GM19468 (cell line): ENCODE results near the gene SH3PXD2B.
"Not testable (repeated sequence)": the region's sequence is repeated elsewhere in the genome, so short reads cannot be mapped to it uniquely, and the experiment has no call there.

Experiments
- ATAC-seq: cut with Tn5 transposase; IDR thresholded peaks from one replicate; pipeline ENCODE4 v1.9.1; 2021; ENCODE audit warnings: mild to moderate bottlenecking, moderate library complexity, moderate number of reproducible peaks; ENCODE audit not compliant: unreplicated experiment; ENCODE audit errors: extremely low read depth

Gene SH3PXD2B

DNA sequence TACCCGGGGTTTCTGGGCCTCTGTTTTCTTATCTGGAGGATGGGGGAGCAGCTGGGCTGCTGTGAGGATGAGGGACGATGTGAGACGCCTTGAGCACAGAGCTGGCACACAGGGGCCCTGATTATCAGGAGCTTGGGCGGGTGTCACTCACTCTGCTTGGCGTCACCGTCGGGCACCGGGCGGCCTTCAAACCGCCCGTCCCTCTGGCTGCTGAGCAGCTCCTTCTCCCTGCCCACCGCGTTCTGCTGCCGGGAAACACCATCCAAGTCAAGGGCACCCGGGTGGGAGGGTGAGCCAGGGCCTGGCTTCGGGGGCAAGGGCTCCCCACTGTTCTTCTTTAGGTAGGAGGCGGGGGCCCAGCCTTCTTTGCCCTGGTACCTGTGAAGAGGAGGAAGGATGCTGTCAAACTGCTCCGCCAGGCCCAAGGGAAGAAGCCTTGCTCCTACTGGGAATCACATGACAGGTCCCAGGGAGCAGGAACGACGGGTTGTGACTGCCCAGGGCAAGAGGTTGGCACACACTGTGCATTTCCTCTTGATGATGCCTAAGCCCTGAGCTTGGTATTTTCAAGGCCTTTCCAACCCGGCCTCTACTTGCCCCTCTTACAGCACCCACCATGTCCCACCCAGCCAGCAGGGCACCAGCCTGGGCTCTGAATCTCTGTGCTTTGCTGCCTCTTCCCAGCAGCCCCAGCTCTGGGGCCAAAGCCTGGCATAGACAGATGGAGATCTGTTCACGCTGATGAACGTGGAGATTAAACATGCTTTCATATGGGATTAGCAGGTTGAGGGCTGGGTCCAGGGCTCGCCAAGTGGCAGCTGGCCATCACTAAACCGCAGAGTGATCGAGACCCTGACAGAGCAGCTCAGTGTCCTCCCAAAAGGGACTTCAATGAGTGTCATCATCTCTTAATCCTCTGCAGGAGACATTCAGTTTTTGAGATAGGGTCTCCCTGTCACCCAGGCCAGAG is 103.8 kb downstream of the SH3PXD2B start:
- no peak for ATAC-seq

DNA sequence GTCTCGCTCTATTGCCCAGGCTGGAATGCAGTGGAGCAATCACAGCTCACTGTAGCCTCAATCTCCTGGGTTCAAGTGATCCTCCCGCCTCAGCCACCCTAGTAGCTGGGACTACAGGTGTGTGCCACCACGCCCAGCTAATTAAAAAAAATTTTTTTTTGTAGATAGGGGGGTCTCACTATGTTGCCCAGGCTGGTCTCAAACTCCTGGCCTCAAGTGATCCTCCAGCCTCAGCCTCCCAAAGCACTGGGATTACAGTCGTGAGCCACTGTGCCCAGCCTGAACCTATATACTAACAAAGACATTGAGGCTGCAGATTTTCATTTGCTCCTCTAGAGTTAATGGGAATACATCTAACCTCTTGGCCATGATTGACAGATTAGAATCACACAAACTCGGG is 105.6 kb downstream of the SH3PXD2B start:
- ATAC-seq, result not testable (repeated sequence)

DNA sequence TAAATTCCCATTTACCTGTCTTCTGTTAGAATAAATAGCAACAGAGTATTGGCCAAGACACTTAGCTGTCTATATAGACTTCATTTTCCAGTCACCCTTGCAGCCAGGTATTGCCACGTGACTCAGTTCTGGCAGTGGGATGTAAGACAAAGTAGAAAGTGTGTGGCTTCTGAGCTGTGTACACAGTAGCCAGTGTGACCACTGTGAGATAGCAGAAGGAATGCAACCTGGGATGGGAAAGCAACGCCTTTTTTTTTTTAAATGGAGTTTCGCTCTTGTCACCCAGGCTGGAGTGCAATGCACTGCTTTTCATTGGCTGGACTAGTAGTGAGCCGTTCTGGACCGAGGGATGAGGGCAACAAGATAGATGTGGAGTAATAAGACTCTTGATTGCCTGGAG is 106.2 kb downstream of the SH3PXD2B start:
- ATAC-seq, result no peak

DNA sequence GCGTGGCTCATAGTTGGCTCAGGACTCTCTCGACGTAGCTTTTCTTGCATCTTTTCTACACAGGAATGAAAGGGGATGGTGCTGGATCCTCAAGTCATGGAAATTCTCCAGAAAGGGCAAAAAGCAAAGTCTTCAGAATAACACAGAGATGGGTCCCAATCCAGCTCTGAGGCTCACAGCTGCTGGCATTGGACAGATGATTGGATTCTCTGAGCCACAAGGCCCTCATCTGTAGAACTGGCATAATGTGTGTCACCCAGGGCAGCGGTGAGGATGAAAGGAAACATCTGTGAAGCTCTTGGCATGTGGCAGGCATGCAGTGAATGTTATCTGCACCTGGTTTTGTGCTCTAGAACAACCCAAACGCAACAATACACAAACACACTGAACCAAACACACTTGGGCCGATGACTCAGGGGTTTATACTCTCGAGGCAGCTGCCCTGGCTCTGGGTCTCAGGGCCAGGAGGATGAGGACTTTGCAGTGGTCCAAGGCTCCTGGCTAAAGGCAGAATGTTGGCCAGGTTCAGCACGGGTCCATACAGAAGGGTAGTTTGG is 106.8 kb downstream of the SH3PXD2B start:
- no peak for ATAC-seq

DNA sequence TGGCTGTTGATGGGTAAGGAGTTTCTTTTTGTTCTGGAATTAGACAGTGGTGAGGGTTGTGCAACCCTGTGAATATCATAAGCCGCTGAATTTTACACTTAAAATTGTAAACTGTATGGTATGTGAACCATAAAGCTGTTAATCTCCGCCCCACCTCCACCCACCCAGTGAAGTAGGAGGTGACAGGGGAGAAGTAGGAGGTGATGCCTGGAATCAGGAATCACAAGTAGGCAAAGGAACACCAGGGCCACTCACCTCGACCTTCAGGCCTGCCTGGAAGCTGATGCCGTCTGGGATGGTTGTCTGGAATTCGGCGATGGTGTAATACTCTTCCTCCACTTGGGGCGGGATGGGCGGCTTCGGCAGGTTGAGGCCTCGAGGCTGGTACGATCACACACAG is 108.4 kb downstream of the SH3PXD2B start:
- ATAC-seq, result no peak

DNA sequence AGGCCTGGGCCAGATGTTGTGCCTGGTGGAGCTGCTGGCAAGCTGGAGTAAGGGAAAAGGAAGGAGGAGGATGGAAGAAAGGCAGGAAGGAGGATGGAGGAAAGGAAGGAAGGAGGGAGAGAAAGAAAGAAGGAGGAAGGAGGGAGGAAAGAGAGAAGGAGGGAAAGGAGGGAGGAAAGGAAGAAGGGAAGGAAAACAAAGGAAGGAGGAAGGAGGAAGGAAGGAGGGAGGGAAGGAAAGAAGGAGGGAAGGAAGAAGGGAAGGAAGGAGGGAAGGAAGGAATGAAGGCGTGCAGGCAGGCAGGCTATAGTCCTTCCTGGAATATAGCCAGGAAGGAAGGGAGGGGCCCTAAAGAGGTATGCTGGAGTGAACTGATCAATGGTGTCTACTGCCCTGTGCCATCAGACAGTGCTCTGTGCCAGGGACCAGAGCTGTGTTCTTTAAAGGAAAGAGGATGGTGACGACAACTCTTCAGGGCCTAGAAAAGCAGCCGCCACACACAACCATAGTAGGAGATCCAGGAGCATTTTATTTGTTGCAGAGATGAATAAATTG is 109.4 kb downstream of the SH3PXD2B start:
- ATAC-seq, result no peak

DNA sequence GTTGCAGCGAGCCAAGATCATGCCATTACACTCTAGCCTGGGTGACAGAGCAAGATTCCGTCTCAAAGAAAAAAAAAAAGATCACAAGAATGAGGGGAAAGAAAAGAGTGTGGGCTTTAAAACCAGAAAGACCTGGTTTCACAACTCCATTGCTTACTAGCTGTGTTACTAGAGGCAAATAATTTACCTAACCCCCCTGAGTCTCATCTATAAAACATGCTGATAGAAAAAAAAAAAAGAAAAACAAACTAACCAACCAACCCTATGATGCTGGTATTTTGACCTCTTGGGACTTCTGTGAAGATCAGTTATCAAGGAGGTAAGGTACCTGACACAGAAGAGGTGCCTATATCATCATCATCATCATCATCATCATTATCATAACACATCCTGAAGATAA is 110.6 kb downstream of the SH3PXD2B start:
- no peak for ATAC-seq

DNA sequence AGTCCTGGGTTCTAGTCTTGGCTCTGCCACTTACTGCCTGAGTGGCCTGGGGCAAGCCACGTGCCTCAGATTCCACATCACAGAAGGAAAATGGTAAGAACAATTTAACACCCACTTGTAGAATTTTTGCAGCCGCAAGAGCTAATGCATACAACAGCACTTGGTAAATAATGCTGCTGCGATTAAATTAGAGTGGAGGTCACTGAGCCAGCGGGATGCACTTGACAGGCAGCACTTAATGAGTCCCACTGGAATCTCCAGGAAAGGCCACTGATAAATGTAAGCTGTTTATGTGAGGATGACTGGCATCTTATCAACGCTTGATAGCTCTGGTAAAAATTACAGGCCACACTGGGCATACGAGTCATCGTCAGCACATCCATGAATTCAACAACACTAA is 111.4 kb downstream of the SH3PXD2B start:
- ATAC-seq, result no peak

DNA sequence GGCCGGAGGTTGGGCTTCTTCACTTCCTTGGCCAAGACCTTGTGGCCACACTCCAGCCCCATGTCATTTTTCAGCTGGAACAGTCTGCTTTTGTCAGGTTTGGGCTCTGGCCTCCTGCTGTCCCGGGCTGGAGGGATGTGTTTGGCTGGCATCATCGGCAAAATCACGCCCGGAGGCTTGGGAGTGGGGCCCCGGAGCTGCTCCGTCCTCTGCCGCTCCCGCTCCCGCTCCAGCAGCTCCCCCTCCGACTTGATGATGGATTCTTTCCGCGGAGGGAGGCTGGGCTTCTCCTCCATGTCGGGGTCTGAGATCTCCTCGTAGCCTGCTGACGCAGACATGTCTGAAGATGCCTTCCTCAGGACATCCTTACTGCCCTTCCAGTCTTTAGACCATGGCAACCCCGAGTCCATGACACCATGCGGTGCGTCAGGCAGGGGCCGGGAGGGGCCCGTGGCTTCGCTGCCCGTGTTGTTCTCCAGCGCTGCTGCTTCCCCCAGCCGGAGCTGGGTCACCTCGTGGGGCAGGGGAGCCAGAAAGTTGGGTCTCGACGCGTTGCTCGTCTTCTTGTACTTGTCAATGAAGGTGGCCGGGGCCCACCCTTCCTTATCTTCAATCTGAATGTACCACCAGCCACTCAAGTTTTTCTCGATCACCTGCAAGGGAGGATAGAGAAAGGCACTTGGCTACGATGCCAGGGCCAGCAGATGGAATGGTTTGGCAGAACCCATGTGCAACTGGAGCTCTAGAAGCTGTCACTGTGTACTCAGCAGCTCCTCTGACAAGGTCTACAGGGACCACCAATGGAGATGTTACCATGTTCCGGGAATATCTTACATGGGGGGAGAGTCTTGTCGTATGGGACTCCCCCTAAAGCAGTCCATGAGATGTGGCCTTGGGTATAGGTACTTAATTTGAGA is 114.8 kb downstream of the SH3PXD2B start:
- no peak for ATAC-seq

DNA sequence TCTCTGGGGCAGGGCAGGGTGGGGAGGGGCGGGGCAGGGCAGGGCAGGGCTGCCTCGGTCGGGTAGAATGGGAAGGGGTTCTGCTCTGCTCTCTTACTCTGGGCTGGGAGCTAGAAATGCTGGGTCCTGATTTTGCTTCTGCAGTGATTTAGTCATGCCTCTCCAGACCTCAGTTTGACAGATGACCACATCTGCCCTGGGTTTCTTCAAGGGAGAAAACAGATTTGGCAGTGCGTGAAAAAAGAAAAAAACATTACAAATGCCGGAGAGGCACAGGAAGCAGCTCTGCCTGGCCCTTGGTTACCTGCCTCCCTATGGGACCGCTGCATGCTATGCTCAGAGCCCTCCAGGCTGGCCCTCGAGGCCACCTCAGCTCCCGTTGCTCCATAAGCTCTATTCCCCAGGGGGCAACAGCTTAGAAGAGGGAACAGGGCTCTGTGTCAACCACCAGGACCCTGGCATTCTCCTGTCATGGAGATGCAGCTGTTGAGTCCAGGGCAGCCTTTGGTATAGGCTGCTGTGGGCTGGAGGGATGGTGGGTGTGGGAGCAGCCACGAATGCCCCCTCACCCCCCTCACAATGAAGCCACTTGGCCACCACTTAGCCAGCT is 117.5 kb downstream of the SH3PXD2B start:
- no peak for ATAC-seq

DNA sequence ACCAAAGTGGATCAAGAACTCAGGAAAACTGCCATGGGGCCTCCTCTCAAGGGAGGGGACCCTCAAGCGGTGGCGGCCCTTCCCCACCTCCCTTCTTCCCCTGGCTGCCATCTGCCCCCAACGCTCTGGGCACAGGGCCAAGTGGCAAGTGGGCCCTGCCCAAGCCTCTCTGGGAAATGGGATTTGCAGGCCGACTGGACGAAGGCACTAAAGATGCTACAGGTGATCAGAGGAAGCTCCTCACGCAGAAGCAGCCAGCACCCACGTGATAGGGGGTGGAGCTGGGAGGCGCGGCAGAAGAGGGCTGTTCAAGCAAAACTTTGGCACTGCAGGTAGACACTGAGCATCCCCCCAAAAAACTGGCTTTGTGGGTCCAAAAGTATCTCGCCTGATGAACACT is 118.1 kb downstream of the SH3PXD2B start:
- no peak for ATAC-seq

DNA sequence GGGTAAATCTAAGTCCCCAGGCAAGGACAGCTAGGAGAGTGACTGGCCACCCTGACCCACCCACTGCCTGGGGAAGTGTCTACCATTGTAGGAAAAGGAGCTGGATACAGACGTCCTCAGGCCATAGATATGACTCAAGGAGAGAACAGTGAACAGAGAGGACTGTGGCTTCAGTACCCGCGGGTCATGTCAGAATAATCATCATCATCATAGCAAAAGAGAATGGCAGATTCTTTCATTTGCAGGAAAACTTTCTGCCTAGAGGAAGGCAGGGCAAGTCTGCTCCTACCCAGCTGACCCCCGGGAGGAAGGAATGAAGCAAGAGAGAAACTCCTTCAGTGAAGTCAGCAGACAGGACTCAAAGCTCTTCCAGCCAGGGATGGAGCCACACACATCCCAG is 118.6 kb downstream of the SH3PXD2B start:
- ATAC-seq, result no peak

DNA sequence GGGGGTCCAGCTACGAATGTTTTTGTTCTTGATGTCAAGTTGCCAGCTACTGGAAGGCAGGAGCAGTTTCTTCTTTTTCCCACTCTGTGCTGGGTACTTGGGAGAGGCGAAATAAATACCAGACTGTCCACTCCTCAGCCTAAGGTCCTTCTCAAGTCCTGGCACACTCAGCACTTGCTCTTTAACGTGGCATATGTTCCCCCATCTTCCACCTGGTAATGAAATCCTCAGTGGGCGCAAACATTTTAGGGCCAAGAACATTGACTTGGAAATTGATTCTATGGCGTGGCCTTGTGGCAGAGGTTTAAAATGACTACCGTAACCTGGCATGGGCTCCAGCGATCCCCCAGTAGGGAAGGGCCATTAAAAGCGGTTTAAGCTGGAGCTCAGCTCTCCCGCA is 119.7 kb downstream of the SH3PXD2B start:
- ATAC-seq, result no peak

DNA sequence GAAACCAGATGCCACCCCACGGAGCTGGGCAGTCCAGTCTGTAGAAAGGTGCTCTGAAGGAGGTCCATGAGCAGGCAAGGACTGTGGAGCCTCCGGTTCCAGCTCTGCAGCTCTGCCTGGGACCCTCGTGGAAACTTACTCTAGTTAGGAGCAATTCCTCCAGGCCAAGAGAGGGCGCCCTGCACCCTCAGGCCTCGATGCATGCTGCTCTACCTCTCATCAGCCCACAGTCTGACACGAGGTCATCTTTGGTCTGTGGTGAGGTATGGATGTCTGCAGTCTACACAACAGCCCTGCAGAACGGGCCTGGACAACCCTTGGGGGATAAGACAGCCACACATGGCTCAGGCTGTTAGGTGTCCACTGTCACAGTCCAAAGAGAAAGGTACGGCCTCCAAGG is 120.1 kb downstream of the SH3PXD2B start:
- no peak for ATAC-seq

DNA sequence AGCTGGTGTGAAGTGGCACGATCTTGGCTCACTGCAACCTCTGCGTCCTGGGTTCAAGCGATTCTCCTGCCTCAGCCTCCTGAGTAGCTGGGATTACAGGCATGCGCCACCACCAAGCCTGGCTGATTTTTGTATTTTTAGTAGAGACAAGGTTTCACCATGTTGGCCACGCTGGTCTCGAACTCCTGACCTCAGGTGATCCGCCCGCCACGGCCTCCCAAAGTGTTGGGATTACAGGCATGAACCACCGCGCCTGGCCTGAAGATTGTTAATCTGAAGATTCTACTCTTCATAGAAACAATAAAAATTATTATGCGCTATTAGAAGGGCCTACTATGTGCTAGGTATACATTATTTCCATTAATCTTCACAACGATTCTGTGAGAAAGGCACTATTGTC is 127.4 kb downstream of the SH3PXD2B start:
- ATAC-seq, result not testable (repeated sequence)

DNA sequence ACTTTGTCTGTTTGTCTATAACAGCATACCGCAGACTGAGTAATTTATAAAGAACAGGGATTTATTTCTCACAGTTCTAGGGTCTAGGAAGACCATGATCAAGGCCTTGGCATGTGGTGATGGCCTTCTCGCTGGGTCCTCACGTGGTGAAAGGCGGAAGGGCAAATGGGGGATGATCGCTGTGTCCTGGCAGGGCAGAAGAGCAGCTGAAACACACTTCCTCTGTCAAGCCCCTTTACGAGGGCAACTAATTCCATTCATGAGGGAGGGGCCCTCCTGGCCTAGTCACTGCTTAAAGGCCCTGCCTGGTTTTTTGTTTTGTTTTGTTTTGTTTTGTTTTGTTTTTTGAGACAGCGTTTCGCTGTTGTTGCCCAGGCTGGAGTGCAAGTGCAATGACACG is 128.9 kb downstream of the SH3PXD2B start:
- no peak for ATAC-seq

DNA sequence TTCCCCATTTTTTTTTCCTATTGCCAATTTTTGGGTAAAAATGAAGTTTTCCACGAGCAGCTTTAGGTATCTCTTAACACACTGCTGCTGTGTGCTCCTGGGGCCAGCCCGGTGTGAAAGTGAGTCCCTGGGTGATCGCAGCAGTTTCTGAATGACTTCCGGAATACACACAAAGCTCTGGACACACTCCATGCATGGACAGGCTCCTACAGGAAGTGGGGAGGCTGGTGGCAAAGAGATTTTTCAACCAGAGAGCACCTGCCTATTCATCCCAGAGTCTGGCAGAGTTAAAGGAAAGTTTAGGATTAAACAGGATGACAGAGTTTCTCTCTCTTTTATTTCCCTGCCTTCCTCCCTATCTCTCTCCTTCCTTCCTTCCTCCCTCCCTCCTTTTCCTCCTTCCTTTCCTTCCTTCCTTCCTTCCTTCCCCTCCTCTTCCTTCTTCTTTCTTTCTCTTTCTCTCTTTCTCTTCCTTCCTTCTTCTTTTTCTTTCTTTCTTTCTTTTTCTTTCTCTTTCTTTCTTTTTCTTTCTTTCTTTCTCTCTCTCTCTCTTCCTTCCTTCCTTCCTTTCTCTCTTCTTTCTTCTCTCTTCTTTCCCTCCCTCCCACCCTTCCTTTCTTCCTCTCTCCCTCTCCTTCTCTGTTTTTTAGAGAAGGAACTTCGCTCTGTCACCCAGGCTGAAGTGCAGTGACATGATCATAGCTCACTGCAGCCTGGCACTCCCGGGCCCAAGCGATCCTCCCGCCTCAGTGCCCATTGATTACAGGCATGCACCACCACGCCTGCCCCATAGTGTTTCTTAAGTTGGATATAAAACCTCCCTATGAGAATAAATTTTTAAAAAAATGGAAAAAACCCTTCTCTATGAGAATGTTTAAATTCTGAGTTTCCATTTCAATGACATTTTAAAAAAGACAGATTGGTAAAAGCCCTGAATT is 132.0 kb downstream of the SH3PXD2B start:
- ATAC-seq, result peak; percentile 55

DNA sequence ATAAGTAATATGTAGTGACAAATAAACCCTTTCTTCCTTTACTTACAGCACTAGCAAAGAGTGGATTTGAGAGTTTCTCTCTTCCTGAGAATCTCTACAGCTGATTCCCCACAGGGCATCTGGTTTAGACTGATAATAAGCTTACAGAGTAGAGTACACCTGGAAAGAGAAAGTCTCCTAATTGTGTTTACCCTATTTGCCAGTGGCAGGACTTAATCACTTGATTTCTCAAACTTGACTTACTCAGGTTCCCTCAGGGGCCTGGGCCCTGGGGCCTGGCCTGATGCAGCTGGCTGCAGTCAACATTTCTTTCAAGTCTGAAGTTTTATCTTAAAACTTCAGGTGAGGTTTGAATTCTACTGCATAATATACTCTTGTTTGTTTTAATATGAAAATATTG is 132.7 kb downstream of the SH3PXD2B start:
- no peak for ATAC-seq
